Measurements from ENCODE around the gene SOSTDC1.

The SOSTDC1 gene

GRCh38 chr7:16436306-16436705, 29.2 kb downstream of the SOSTDC1 start:
- POLR2A ChIA-PET: interaction anchor here (3.7 kb wide), 1 partner anchor 16 kb away, joined by 13 read pairs; the partner anchor contains the start of gene CRPPA
- CTCF ChIA-PET: interaction anchor here (1.3 kb wide), 1 partner anchor 128 kb away, joined by 6 read pairs; no protein-coding TSS in a partner anchor
- TF ChIP-seq FOXK2 (IDR thresholded peaks at IDR 0.05) (no peak), PKNOX1 (IDR thresholded peaks at IDR 0.05) (no peak), ARNT (IDR thresholded peaks at IDR 0.05) (no peak)
- DNase-seq (ENCODE audit: extremely low spot score): no peak

GRCh38 chr7:16433568-16434122, 31.9 kb downstream of the SOSTDC1 start:
- POLR2A ChIA-PET: interaction anchor here (1.3 kb wide), 1 partner anchor 13 kb away, joined by 4 read pairs; no protein-coding TSS in a partner anchor
- CTCF ChIA-PET: interaction anchor here (0.8 to 3.2 kb wide), 3 partner anchors 9 to 131 kb away, joined by 3 to 15 read pairs (median 3); no protein-coding TSS in a partner anchor
- DNase-seq (ENCODE audit: extremely low spot score): no peak
- TF ChIP-seq CTBP1 (IDR thresholded peaks at IDR 0.05; ENCODE audit: borderline replicate concordance) (no peak), SP1 (IDR thresholded peaks at IDR 0.05) (no peak), HDGF (IDR thresholded peaks at IDR 0.05; ENCODE audit: borderline replicate concordance) (no peak), FOXK2 (IDR thresholded peaks at IDR 0.05) (no peak), FOXM1 (IDR thresholded peaks at IDR 0.05; ENCODE audit: borderline replicate concordance) (no peak), ZNF384 (IDR thresholded peaks at IDR 0.05) (no peak), TARDBP (IDR thresholded peaks at IDR 0.05) (no peak), L3MBTL2 (conservative IDR thresholded peaks at IDR 0.05) (no peak), ARNT (IDR thresholded peaks at IDR 0.05) (no peak), LEF1 (IDR thresholded peaks at IDR 0.05; ENCODE audit: borderline replicate concordance) (no peak)

GRCh38 chr7:16432425-16432731, 33.2 kb downstream of the SOSTDC1 start:
- ChIA-PET POLR2A (no interaction called here), CTCF (interaction anchor here (1.3 to 3.2 kb wide), 2 partner anchors 10 to 132 kb away, joined by 3 to 15 read pairs; no protein-coding TSS in a partner anchor)
- DNase-seq (ENCODE audit: extremely low spot score): no peak
- TF ChIP-seq CTBP1 (IDR thresholded peaks at IDR 0.05; ENCODE audit: borderline replicate concordance) (no peak), SUZ12 (IDR thresholded peaks at IDR 0.05) (no peak), ELF4 (IDR thresholded peaks at IDR 0.05) (no peak), TARDBP (IDR thresholded peaks at IDR 0.05) (no peak), PKNOX1 (IDR thresholded peaks at IDR 0.05) (no peak), LEF1 (IDR thresholded peaks at IDR 0.05; ENCODE audit: borderline replicate concordance) (no peak), ZNF384 (IDR thresholded peaks at IDR 0.05) (no peak), BHLHE40 (IDR thresholded peaks at IDR 0.05; ENCODE audit: borderline replicate concordance) (no peak), HDGF (IDR thresholded peaks at IDR 0.05; ENCODE audit: borderline replicate concordance) (no peak), FOXM1 (IDR thresholded peaks at IDR 0.05; ENCODE audit: borderline replicate concordance) (no peak), FOXA1 (IDR thresholded peaks at IDR 0.05) (no peak), SP1 (IDR thresholded peaks at IDR 0.05) (no peak), L3MBTL2 (conservative IDR thresholded peaks at IDR 0.05) (no peak), NFRKB (IDR thresholded peaks at IDR 0.05) (no peak), ARNT (IDR thresholded peaks at IDR 0.05) (no peak), FOXK2 (IDR thresholded peaks at IDR 0.05) (no peak)

GRCh38 chr7:16431646-16432424, 33.7 kb downstream of the SOSTDC1 start:
- CTCF ChIA-PET: interaction anchor here (1.3 to 3.2 kb wide), 2 partner anchors 10 to 133 kb away, joined by 3 to 15 read pairs; no protein-coding TSS in a partner anchor
- peak; percentile 28 for DNase-seq (ENCODE audit: extremely low spot score)
- POLR2A ChIA-PET: interaction anchor here (0.9 kb wide), 1 partner anchor 11 kb away, joined by 3 read pairs; the partner anchor contains the start of gene CRPPA
- TF ChIP-seq FOXK2 (IDR thresholded peaks at IDR 0.05) (no peak), ELF4 (IDR thresholded peaks at IDR 0.05) (no peak), ZNF384 (IDR thresholded peaks at IDR 0.05) (no peak), PKNOX1 (IDR thresholded peaks at IDR 0.05) (no peak), SP1 (IDR thresholded peaks at IDR 0.05) (no peak)

GRCh38 chr7:16430133-16430532, 35.4 kb downstream of the SOSTDC1 start:
- ChIA-PET CTCF (no interaction called here), POLR2A (interaction anchor here (1.0 kb wide), 1 partner anchor 9 kb away, joined by 3 read pairs; the partner anchor contains the start of gene CRPPA)
- no peak for DNase-seq (ENCODE audit: extremely low spot score)
- TF ChIP-seq ZNF384 (IDR thresholded peaks at IDR 0.05) (no peak), FOXK2 (IDR thresholded peaks at IDR 0.05) (no peak), HDGF (IDR thresholded peaks at IDR 0.05; ENCODE audit: borderline replicate concordance) (no peak), L3MBTL2 (conservative IDR thresholded peaks at IDR 0.05) (no peak), CTBP1 (IDR thresholded peaks at IDR 0.05; ENCODE audit: borderline replicate concordance) (no peak), NFRKB (IDR thresholded peaks at IDR 0.05) (no peak), LEF1 (IDR thresholded peaks at IDR 0.05; ENCODE audit: borderline replicate concordance) (no peak), PKNOX1 (IDR thresholded peaks at IDR 0.05) (no peak)

Data from HEK293T (cell line).